K562 (cell line): ENCODE measurements around the gene CARD8. TPM values are rescaled to one million over a fixed set of nuclear protein-coding genes. Genes with fewer than 3 reads are reported as not detected.

Source experiments
- ATAC-seq: fragments of 200-7000 bp; cut with Tn5 transposase; 3 replicates; pipeline ENCODE4 v1.9.1; 2020; ENCODE audit warnings: moderate library complexity
- BruUV-seq: library from RNA; stranded (reverse); fragments of 400-500 nt; replicated peaks from 2 replicates; lab custom pipeline; 2021; lab: Mats Ljungman, UMichigan
- CTCF ChIA-PET: fragments of 300-600 bp; formaldehyde crosslinking; extraction: SDS; loops from one replicate; lab custom pipeline; 2021; ENCODE audit warnings: low intra/inter-chr PET ratio; lab: Yijun Ruan, JAX
- POLR2A ChIA-PET: fragments of 300-600, 350-650 bp; sonication (Branson Sonifier 250); formaldehyde crosslinking; extraction: SDS; loops from one replicate; lab custom pipeline; 2021; ENCODE audit warnings: antibody characterized with exemption, inconsistent platforms; lab: Yijun Ruan, JAX
- DNase-seq, 4 experiments: peaks; one replicate each; pipeline versions ENCODE4 v3.0.0 to v3.0.0-alpha.2; 2011 to 2018; ENCODE audit warnings: low spot score in 3 of 4, mixed read lengths in 3 of 4; ENCODE audit errors: extremely low read depth in 1 of 4
- FAIRE-seq: peaks from 2 replicates; lab custom pipeline; 2011; peaks lifted over from hg19 to GRCh38; lab: Jason Lieb, UNC
- H2AFZ ChIP-seq: 2 replicates; pipeline ENCODE4 v1.6.0; 2011; ENCODE audit warnings: low read depth, low read length, control low read depth, inconsistent platforms
- H3K27ac ChIP-seq: fragments of 200-600 bp; 3 replicates; pipeline ENCODE4 v1.8.0; 2011; ENCODE audit warnings: low read depth, mild to moderate bottlenecking, control low read depth, inconsistent platforms, low read length, moderate library complexity, mixed read lengths; ENCODE audit errors: extremely low read depth
- H3K27me3 ChIP-seq, 2 experiments: fragments of 300-600 bp in 1 of 2; 2 replicates in 1 of 2; 3 replicates in 1 of 2; pipeline versions ENCODE4 v1.6.0 to v1.8.0; 2011; ENCODE audit warnings: inconsistent platforms in 2 of 2, low read length in 2 of 2, mild to moderate bottlenecking in 1 of 2, mixed read lengths in 1 of 2, moderate library complexity in 1 of 2; ENCODE audit not compliant: control insufficient read depth in 2 of 2, insufficient read depth in 2 of 2
- H3K36me3 ChIP-seq: fragments of 300-600 bp; 3 replicates; pipeline ENCODE4 v1.8.0; 2011; ENCODE audit warnings: mild to moderate bottlenecking, low read length, inconsistent platforms; ENCODE audit not compliant: control insufficient read depth, insufficient read depth
- H3K4me1 ChIP-seq, 2 experiments: fragments of 200-600 bp in 1 of 2; replicated peaks in 1 of 2; 2 replicates in 1 of 2; 3 replicates in 1 of 2; pipeline versions ENCODE4 v1.5.1 to v1.8.0; 2011; ENCODE audit warnings: inconsistent platforms in 2 of 2, low read length in 2 of 2, mild to moderate bottlenecking in 1 of 2, mixed read lengths in 1 of 2, moderate library complexity in 1 of 2; ENCODE audit not compliant: control insufficient read depth in 2 of 2, insufficient read depth in 2 of 2
- H3K4me2 ChIP-seq: 2 replicates; pipeline ENCODE4 v1.6.1; 2011; ENCODE audit warnings: low read length, control low read depth, inconsistent platforms, mixed read lengths; ENCODE audit not compliant: insufficient read depth
- H3K4me3 ChIP-seq: fragments of 200-600 bp; sonication (generic), shearing (Covaris generic); 2 replicates; pipeline ENCODE4 v1.5.1; 2016; ENCODE audit warnings: control low read depth, inconsistent platforms
- H3K79me2 ChIP-seq: fragments of 200-600 bp; 3 replicates; pipeline ENCODE4 v1.8.0; 2011; ENCODE audit warnings: low read length, inconsistent platforms; ENCODE audit not compliant: control insufficient read depth, insufficient read depth
- H3K9ac ChIP-seq, 2 experiments: 2 replicates each; pipeline versions ENCODE4 v1.6.0 to v1.6.1; 2011; ENCODE audit warnings: low read depth in 2 of 2, low read length in 2 of 2, control low read depth in 1 of 2, inconsistent platforms in 1 of 2, mild to moderate bottlenecking in 1 of 2, mixed read lengths in 1 of 2; ENCODE audit not compliant: insufficient read depth in 1 of 2
- H3K9me1 ChIP-seq: one replicate; pipeline ENCODE4 v1.6.0; 2011; ENCODE audit warnings: inconsistent platforms, mild to moderate bottlenecking, low read length, moderate library complexity; ENCODE audit not compliant: control insufficient read depth, insufficient read depth
- H3K9me3 ChIP-seq: replicated peaks from 2 replicates; pipeline ENCODE4 v1.5.1; 2011; ENCODE audit warnings: low read depth, low read length, inconsistent platforms; ENCODE audit not compliant: control insufficient read depth, insufficient read depth
- H4K20me1 ChIP-seq: replicated peaks from 2 replicates; pipeline ENCODE4 v1.6.1; 2011; ENCODE audit warnings: low read length, inconsistent platforms, mixed read lengths; ENCODE audit not compliant: control insufficient read depth, insufficient read depth
- CEBPG ChIP-seq, 3 experiments: fragments of 200-800 bp in 1 of 3; sonication (Bioruptor generic) in 1 of 3; sonication (generic) in 1 of 3; formaldehyde crosslinking in 1 of 3; IDR thresholded peaks in 2 of 3; conservative IDR thresholded peaks in 1 of 3; 2 replicates each; pipeline versions ENCODE4 v1.6.1 to v1.8.0; 2016 to 2022; ENCODE audit warnings: missing compliant biosample characterization in 2 of 3, missing genetic modification characterization in 2 of 3, mild to moderate bottlenecking in 1 of 3, missing genetic modification reagents in 1 of 3
- MAZ ChIP-seq, 2 experiments: fragments of 450-650 bp in 1 of 2; sonication (generic) in 1 of 2; formaldehyde crosslinking; IDR thresholded peaks in 1 of 2; conservative IDR thresholded peaks in 1 of 2; 2 replicates each; pipeline versions ENCODE4 v1.4.0 to v1.5.0; 2020; ENCODE audit warnings: mild to moderate bottlenecking in 1 of 2, missing genetic modification reagents in 1 of 2
- PKNOX1 ChIP-seq: fragments of 450-650 bp; IDR thresholded peaks from 2 replicates; pipeline ENCODE4 v1.6.1; 2016
- ZNF444 ChIP-seq: fragments of 250-450 bp; sonication (Bioruptor Pico); IDR thresholded peaks from 2 replicates; pipeline ENCODE4 v1.4.0; 2020; ENCODE audit warnings: mild to moderate bottlenecking, moderate library complexity
- ZNF584 ChIP-seq: fragments of 200-800 bp; sonication (Bioruptor generic); IDR thresholded peaks from 2 replicates; pipeline ENCODE4 v1.6.1; 2016; ENCODE audit warnings: low read depth, mild to moderate bottlenecking, missing genetic modification characterization, missing compliant biosample characterization
- WGBS: fragments of 100-300 bp; shearing (Covaris generic); methylation state at CpG from one replicate; pipeline ENCODE4 v1.1.6; 2016; ENCODE audit warnings: low coverage, mixed read lengths; ENCODE audit not compliant: insufficient coverage; ENCODE audit errors: missing lambda C conversion rate; 5-methylcytosine and 5-hydroxymethylcytosine counted together
- in situ Hi-C: fragments of 300-500 bp; cut with MboI; formaldehyde crosslinking; loops from 4 replicates; pipeline ENCODE4 v1.15.0; 2018; ENCODE audit warnings: inconsistent platforms, mixed read lengths
- intact Hi-C: fragments of 100-400 bp; cut with micrococcal nuclease; formaldehyde crosslinking; loops from 2 replicates; pipeline ENCODE4 v1.14.2; 2022
- polyA plus RNA-seq, 8 experiments: library from polyadenylated mRNA; depleted of rRNA in 4 of 8; stranded (reverse) in 5 of 8; unstranded in 3 of 8; fragments of >200 nt; fragmentation: Nextera tagmentation in 2 of 8; fragmentation: Illumina TruSeq in 1 of 8; extraction: Ambion mirVana in 2 of 8; extraction: Trizol in 1 of 8; gene quantifications; 2 replicates each; pipeline versions ENCODE4 v1.2.1 to v1.2.3, GENCODE V29; 2011 to 2014; ENCODE audit warnings: inconsistent platforms in 1 of 8, missing spikeins in 1 of 8
- total RNA-seq, 7 experiments: library from RNA; depleted of rRNA in 6 of 7; stranded (reverse); fragments of >200 nt in 6 of 7; fragmentation: Illumina TruSeq in 2 of 7; extraction: Trizol in 2 of 7; gene quantifications; 2 replicates each; pipeline versions ENCODE4 v1.2.1 to v1.2.3, GENCODE V29; 2011 to 2021; ENCODE audit warnings: low replicate concordance in 1 of 7

CARD8 gene
- total and polyA plus RNA-seq, 9 of the 15 experiments (the other 6 are each of a cell fraction or from before 2014, with no cell fraction given), result 11.5 to 26.4 (median 20.8) TPM

GRCh38 chr19:48237057-48237456 is 18.7 kb downstream of the CARD8 start:
- Histone ChIP-seq H2AFZ (no peak overlapping the region), H4K20me1 (no peaks in the 10 kb centered on the region), H3K9ac (no peak overlapping the region), H3K4me1 (peaks cover 0 to 6% of the 10 kb centered on the region in 2 experiments; a peak in 3 of 5 replicates), H3K36me3 (peaks cover 7% of the 10 kb centered on the region; the same call in 2 of the 3 replicates), H3K27me3 (no peaks in the 10 kb centered on the region), H3K4me3 (no peak overlapping the region), H3K9me3 (no peaks in the 10 kb centered on the region), H3K4me2 (no peak overlapping the region), H3K9me1 (no peaks in the 10 kb centered on the region), H3K27ac (no peak overlapping the region), H3K79me2 (no peaks in the 10 kb centered on the region)
- 67% methylated on average over 3 of the region's 3 CpGs for WGBS
- ATAC-seq (peak; percentile 48; the same call in 1 of the 3 replicates), FAIRE-seq (no peak), DNase-seq (no peak)
- ChIA-PET CTCF (no interaction called here), POLR2A (no interaction called here)
- intact Hi-C loops, result no loop called here
- TF ChIP-seq CEBPG (CRISPR knock-in tag; IDR thresholded peaks at IDR 0.05), result no peak
- peak in 1 of 2 experiments; percentile 54; a peak in 2 of 4 replicates for TF ChIP-seq CEBPG (tag; conservative IDR thresholded peaks at IDR 0.05 in 1 of 2, IDR thresholded peaks at IDR 0.05 in 1 of 2)
- TF ChIP-seq ZNF584 (CRISPR knock-in tag), result no peak
- TF ChIP-seq PKNOX1, result peak; percentile 34; the same call in 1 of the 2 replicates
- TF ChIP-seq ZNF444 (CRISPR knock-in tag), result no peak
- no peak for TF ChIP-seq MAZ (CRISPR knock-in tag; conservative IDR thresholded peaks at IDR 0.05 in 1 of 2, IDR thresholded peaks at IDR 0.05 in 1 of 2)
- in situ Hi-C loops, result no loop called here
- BruUV-seq, result no TSS peak
